PC-9 (cell line): Measurements from ENCODE around the gene ARPC1A. TPM values are rescaled to one million over a fixed set of nuclear protein-coding genes. Genes with fewer than 3 reads are reported as not detected.

Experiments
- BruUV-seq: library from RNA; stranded (reverse); fragments of 400-500 nt; replicated peaks from 2 replicates; lab custom pipeline; 2021; lab: Mats Ljungman, UMichigan
- CTCF ChIA-PET: fragments of 300-600 bp; sonication (Branson Sonifier 250); formaldehyde crosslinking; loops from one replicate; lab custom pipeline; 2022; ENCODE audit warnings: antibody characterized with exemption; lab: Charles Lee
- POLR2A ChIA-PET: fragments of 300-600 bp; sonication (Branson Sonifier 250); formaldehyde crosslinking; loops from one replicate; lab custom pipeline; 2022; ENCODE audit warnings: antibody characterized with exemption; ENCODE audit not compliant: unreplicated experiment; lab: Charles Lee
- DNase-seq, 2 experiments: peaks; one replicate each; pipeline versions ENCODE4 v3.0.0 to v3.0.0-alpha.2; 2015 to 2022; ENCODE audit warnings: mixed read lengths in 1 of 2
- H2AFZ ChIP-seq: fragments of 200-600 bp; sonication (generic); 2 replicates; pipeline ENCODE4 v1.8.1; 2017; ENCODE audit warnings: antibody characterized with exemption
- H3F3A ChIP-seq: fragments of 200-600 bp; sonication (generic); 2 replicates; pipeline ENCODE4 v1.8.1; 2017; ENCODE audit warnings: antibody characterized with exemption, mild to moderate bottlenecking, low read depth; ENCODE audit not compliant: insufficient read depth
- H3K27ac ChIP-seq: fragments of 200-600 bp; sonication (generic); 2 replicates; pipeline ENCODE4 v1.6.1; 2016; ENCODE audit warnings: mixed run types
- H3K27me3 ChIP-seq: fragments of 200-600 bp; sonication (generic); 2 replicates; pipeline ENCODE4 v1.6.1; 2016; ENCODE audit warnings: low read depth, mixed run types; ENCODE audit not compliant: insufficient read depth
- H3K36me3 ChIP-seq: fragments of 200-600 bp; sonication (generic); 2 replicates; pipeline ENCODE4 v1.6.1; 2016; ENCODE audit warnings: low read depth, mixed run types
- H3K4me1 ChIP-seq: fragments of 200-600 bp; sonication (generic); replicated peaks from 2 replicates; pipeline ENCODE4 v1.6.1; 2016; ENCODE audit warnings: mixed run types; ENCODE audit not compliant: insufficient read depth
- H3K4me2 ChIP-seq: fragments of 200-600 bp; sonication (generic); 2 replicates; pipeline ENCODE4 v1.6.1; 2017; ENCODE audit warnings: mixed run types
- H3K4me3 ChIP-seq: fragments of 200-600 bp; sonication (generic); 2 replicates; pipeline ENCODE4 v1.6.1; 2016; ENCODE audit warnings: mixed run types
- H3K79me2 ChIP-seq: fragments of 200-600 bp; sonication (generic); 2 replicates; pipeline ENCODE4 v1.6.1; 2017; ENCODE audit warnings: low read depth, mixed run types
- H3K9me2 ChIP-seq: fragments of 200-600 bp; sonication (generic); 2 replicates; pipeline ENCODE4 v1.8.1; 2017; ENCODE audit warnings: mild to moderate bottlenecking; ENCODE audit not compliant: insufficient read depth
- H3K9me3 ChIP-seq: fragments of 200-600 bp; sonication (generic); 2 replicates; pipeline ENCODE4 v1.8.1; 2016; ENCODE audit warnings: low read depth; ENCODE audit not compliant: insufficient read depth
- H4K20me1 ChIP-seq: fragments of 200-600 bp; sonication (generic); 2 replicates; pipeline ENCODE4 v1.8.1; 2017; ENCODE audit not compliant: insufficient read depth
- EZH2 ChIP-seq: fragments of 200-600 bp; sonication (generic); IDR thresholded peaks from 2 replicates; pipeline ENCODE4 v1.8.0; 2017; ENCODE audit warnings: antibody characterized with exemption, low read depth
- intact Hi-C: fragments of 100-400 bp; cut with micrococcal nuclease; formaldehyde crosslinking; loops from one replicate; pipeline ENCODE4 v1.10.0; 2022; ENCODE audit not compliant: unreplicated experiment
- total RNA-seq: library from RNA; stranded (reverse); gene quantifications from 2 replicates; pipeline ENCODE4 v1.2.3, GENCODE V29; 2021
- TF ChIP-seq, protein P1 (sequence below): fragments of 200-600 bp; sonication (generic); conservative IDR thresholded peaks from 2 replicates; pipeline ENCODE4 v1.6.1; 2017; ENCODE audit warnings: mixed run types, antibody characterized with exemption, mild to moderate bottlenecking, moderate library complexity

The ARPC1A gene
- total RNA-seq, 1 experiment from 2014 or later, result 305 TPM

DNA sequence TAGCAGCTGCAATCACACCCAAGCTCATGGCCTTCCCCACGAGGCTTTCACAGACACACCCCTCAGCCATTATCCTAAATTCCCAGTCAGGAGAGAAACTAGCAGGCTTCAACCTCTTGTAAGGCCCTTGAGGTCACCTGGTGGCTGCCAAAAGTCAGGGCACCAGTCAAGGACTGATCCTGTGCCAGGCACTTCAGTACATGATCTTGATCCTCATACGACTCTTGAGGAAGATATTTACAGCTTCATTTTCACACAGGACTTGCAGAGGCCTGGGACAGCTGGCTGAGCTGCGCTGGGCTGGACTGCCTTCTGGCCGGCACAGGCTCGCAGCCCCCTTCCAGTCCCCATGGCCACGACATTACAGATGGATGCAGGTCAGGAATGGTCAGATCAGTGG is 73.9 kb downstream of the ARPC1A start:
- H4K20me1 ChIP-seq, result peaks cover 58% of the 10 kb centered on the region
- ChIA-PET POLR2A (no interaction called here), CTCF (interaction anchor here (0.6 kb wide), 1 partner anchor 126 kb away, joined by 4 read pairs; no protein-coding TSS in a partner anchor)
- peaks cover 37% of the 10 kb centered on the region for H3K36me3 ChIP-seq
- H3K79me2 ChIP-seq, result peaks cover 9% of the 10 kb centered on the region; the same call in 1 of the 2 replicates
- intact Hi-C loops, result no loop called here
- no peaks in the 10 kb centered on the region for H3K4me1 ChIP-seq
- no peaks in the 10 kb centered on the region for H3K9me3 ChIP-seq
- H3F3A ChIP-seq, result peaks cover 33% of the 10 kb centered on the region
- no peak for DNase-seq
- H3K4me3 ChIP-seq, result no peak overlapping the region
- H2AFZ ChIP-seq, result no peak overlapping the region
- TF ChIP-seq, protein P1, sequence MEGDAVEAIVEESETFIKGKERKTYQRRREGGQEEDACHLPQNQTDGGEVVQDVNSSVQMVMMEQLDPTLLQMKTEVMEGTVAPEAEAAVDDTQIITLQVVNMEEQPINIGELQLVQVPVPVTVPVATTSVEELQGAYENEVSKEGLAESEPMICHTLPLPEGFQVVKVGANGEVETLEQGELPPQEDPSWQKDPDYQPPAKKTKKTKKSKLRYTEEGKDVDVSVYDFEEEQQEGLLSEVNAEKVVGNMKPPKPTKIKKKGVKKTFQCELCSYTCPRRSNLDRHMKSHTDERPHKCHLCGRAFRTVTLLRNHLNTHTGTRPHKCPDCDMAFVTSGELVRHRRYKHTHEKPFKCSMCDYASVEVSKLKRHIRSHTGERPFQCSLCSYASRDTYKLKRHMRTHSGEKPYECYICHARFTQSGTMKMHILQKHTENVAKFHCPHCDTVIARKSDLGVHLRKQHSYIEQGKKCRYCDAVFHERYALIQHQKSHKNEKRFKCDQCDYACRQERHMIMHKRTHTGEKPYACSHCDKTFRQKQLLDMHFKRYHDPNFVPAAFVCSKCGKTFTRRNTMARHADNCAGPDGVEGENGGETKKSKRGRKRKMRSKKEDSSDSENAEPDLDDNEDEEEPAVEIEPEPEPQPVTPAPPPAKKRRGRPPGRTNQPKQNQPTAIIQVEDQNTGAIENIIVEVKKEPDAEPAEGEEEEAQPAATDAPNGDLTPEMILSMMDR, result no peak
- TF ChIP-seq EZH2, result no peak
- no TSS peak for BruUV-seq
- no peak overlapping the region for H3K27ac ChIP-seq
- no peak overlapping the region for H3K4me2 ChIP-seq
- no peaks in the 10 kb centered on the region for H3K27me3 ChIP-seq
- no peaks in the 10 kb centered on the region for H3K9me2 ChIP-seq

DNA sequence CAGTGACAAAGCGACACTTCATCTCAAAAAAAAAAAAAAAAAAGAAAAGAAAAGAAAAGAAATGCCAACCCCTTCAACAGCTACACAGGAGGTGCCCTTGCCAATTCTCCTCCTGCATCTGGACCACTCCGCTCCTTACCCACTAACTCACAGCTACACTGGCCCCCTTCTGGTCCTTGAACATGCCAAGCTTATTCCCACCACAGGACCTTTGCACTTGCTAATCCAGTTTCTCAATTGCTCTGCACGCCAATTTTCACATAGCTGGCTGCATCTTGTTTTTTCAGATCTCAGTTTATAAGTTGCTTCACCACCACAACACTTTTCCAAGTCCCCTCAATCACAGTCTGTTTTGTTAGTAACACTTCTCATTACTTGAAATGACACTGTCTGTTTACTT is 77.2 kb downstream of the ARPC1A start:
- TF ChIP-seq EZH2, result no peak
- TF ChIP-seq, protein P1, result no peak
- intact Hi-C loops, result no loop called here
- no peak overlapping the region for H3K4me2 ChIP-seq
- ChIA-PET CTCF (interaction anchor here (0.7 kb wide), 1 partner anchor 366 kb away, joined by 11 read pairs; no protein-coding TSS in a partner anchor), POLR2A (no interaction called here)
- no peaks in the 10 kb centered on the region for H3K27me3 ChIP-seq
- BruUV-seq, result no TSS peak
- H3F3A ChIP-seq, result peaks cover 21% of the 10 kb centered on the region
- no peak overlapping the region for H3K27ac ChIP-seq
- H3K9me3 ChIP-seq, result no peaks in the 10 kb centered on the region
- H3K4me1 ChIP-seq, result peaks cover 13% of the 10 kb centered on the region
- H4K20me1 ChIP-seq, result peaks cover 66% of the 10 kb centered on the region
- no peak overlapping the region for H3K4me3 ChIP-seq
- H2AFZ ChIP-seq, result no peak overlapping the region
- no peaks in the 10 kb centered on the region for H3K9me2 ChIP-seq
- peaks cover 21% of the 10 kb centered on the region for H3K36me3 ChIP-seq
- peaks cover 42% of the 10 kb centered on the region for H3K79me2 ChIP-seq
- no peak for DNase-seq

DNA sequence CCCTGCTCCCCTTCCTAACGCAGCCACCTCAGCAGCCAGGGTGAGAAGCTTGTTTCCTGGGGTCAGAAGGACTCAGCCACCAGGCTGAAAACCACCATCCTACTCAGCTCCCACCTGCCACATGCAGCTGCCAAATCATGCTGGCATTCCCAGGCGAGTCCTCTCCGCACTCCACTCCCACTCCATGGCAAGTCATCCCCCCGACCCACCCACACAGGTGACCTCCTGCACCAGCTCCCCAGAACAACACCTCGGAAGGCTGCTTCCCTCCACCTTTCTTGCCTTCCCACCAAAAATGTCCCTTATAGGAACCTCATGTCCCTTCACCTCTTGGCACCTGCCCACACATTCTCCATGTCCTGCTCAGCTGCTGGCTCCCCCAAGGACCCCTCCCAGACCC is 78.1 kb downstream of the ARPC1A start:
- Histone ChIP-seq H4K20me1 (peaks cover 57% of the 10 kb centered on the region), H3K9me3 (no peaks in the 10 kb centered on the region), H3F3A (peaks cover 20% of the 10 kb centered on the region), H3K4me1 (peaks cover 13% of the 10 kb centered on the region), H3K79me2 (peaks cover 48% of the 10 kb centered on the region), H3K4me2 (no peak overlapping the region), H3K4me3 (no peak overlapping the region), H3K36me3 (peaks cover 20% of the 10 kb centered on the region), H2AFZ (no peak overlapping the region), H3K27me3 (no peaks in the 10 kb centered on the region), H3K9me2 (no peaks in the 10 kb centered on the region), H3K27ac (no peak overlapping the region)
- ChIA-PET CTCF (no interaction called here), POLR2A (no interaction called here)
- intact Hi-C loops, result no loop called here
- no TSS peak for BruUV-seq
- DNase-seq, result no peak
- TF ChIP-seq, protein P1, result no peak
- no peak for TF ChIP-seq EZH2
